Measurements from ENCODE around the gene RNF115.

RNF115 gene

GRCh38 chr1:145707183-145707867 is 116.6 kb downstream of the RNF115 start, which contains the start of gene PDZK1:
TSS of gene PDZK1 (minus strand) at chr1:145707368. CDS start at chr1:145688021, 19,347 bp downstream.
- no peaks in the 10 kb centered on the region for H3K9me3 ChIP-seq (ENCODE audit: control insufficient read depth, low read length)
- H3K27ac ChIP-seq (ENCODE audit: insufficient read depth, low read length, poor library complexity, severe bottlenecking), result no peak within 1 kb of the TSS

GRCh38 chr1:145706086-145706664 is 117.7 kb downstream of the RNF115 start:
- Histone ChIP-seq H3K27me3 (replicated peaks; ENCODE audit: control insufficient read depth, insufficient read depth, low read length, poor library complexity, severe bottlenecking) (no peaks in the 10 kb centered on the region), H3K4me1 (ENCODE audit: control insufficient read depth, insufficient read depth, low read length, poor library complexity, severe bottlenecking) (no peaks in the 10 kb centered on the region), H3K27ac (ENCODE audit: insufficient read depth, low read length, poor library complexity, severe bottlenecking) (no peak overlapping the region), H3K4me3 (ENCODE audit: insufficient read depth, low read depth, low read length, poor library complexity, severe bottlenecking) (no peak overlapping the region), H3K36me3 (ENCODE audit: control insufficient read depth, insufficient read depth, low read length) (no peaks in the 10 kb centered on the region), H3K9me3 (ENCODE audit: control insufficient read depth, low read length) (no peaks in the 10 kb centered on the region)
- DNase-seq, result no peak

More at GRCh38 chr1:145707183-145707867, 116.6 kb downstream of the RNF115 start, which contains the start of gene PDZK1:
- no peaks in the 10 kb centered on the region for H3K36me3 ChIP-seq (ENCODE audit: control insufficient read depth, insufficient read depth, low read length)
- no peak within 1 kb of the TSS for H3K4me3 ChIP-seq (ENCODE audit: insufficient read depth, low read depth, low read length, poor library complexity, severe bottlenecking)
- no peaks in the 10 kb centered on the region for H3K4me1 ChIP-seq (ENCODE audit: control insufficient read depth, insufficient read depth, low read length, poor library complexity, severe bottlenecking)
- DNase-seq, result no peak
- no peaks in the 10 kb centered on the region for H3K27me3 ChIP-seq (replicated peaks; ENCODE audit: control insufficient read depth, insufficient read depth, low read length, poor library complexity, severe bottlenecking)

GRCh38 chr1:145705622-145706021 is 118.3 kb downstream of the RNF115 start:
- H3K27me3 ChIP-seq (replicated peaks; ENCODE audit: control insufficient read depth, insufficient read depth, low read length, poor library complexity, severe bottlenecking), result no peaks in the 10 kb centered on the region
- no peak for DNase-seq
- no peaks in the 10 kb centered on the region for H3K9me3 ChIP-seq (ENCODE audit: control insufficient read depth, low read length)
- no peaks in the 10 kb centered on the region for H3K4me1 ChIP-seq (ENCODE audit: control insufficient read depth, insufficient read depth, low read length, poor library complexity, severe bottlenecking)
- H3K36me3 ChIP-seq (ENCODE audit: control insufficient read depth, insufficient read depth, low read length), result no peaks in the 10 kb centered on the region
- H3K4me3 ChIP-seq (ENCODE audit: insufficient read depth, low read depth, low read length, poor library complexity, severe bottlenecking), result no peak overlapping the region
- no peak overlapping the region for H3K27ac ChIP-seq (ENCODE audit: insufficient read depth, low read length, poor library complexity, severe bottlenecking)

GRCh38 chr1:145702826-145703225 is 121.1 kb downstream of the RNF115 start:
- H3K4me3 ChIP-seq (ENCODE audit: insufficient read depth, low read depth, low read length, poor library complexity, severe bottlenecking), result no peak overlapping the region
- H3K4me1 ChIP-seq (ENCODE audit: control insufficient read depth, insufficient read depth, low read length, poor library complexity, severe bottlenecking), result no peaks in the 10 kb centered on the region
- no peak for DNase-seq
- H3K27me3 ChIP-seq (replicated peaks; ENCODE audit: control insufficient read depth, insufficient read depth, low read length, poor library complexity, severe bottlenecking), result no peaks in the 10 kb centered on the region
- H3K9me3 ChIP-seq (ENCODE audit: control insufficient read depth, low read length), result no peaks in the 10 kb centered on the region
- H3K36me3 ChIP-seq (ENCODE audit: control insufficient read depth, insufficient read depth, low read length), result no peaks in the 10 kb centered on the region
- no peak overlapping the region for H3K27ac ChIP-seq (ENCODE audit: insufficient read depth, low read length, poor library complexity, severe bottlenecking)

- Histone ChIP-seq H3K4me3 (ENCODE audit: insufficient read depth, low read depth, low read length, poor library complexity, severe bottlenecking) (no peak overlapping the region), H3K4me1 (ENCODE audit: control insufficient read depth, insufficient read depth, low read length, poor library complexity, severe bottlenecking) (no peaks in the 10 kb centered on the region), H3K36me3 (ENCODE audit: control insufficient read depth, insufficient read depth, low read length) (no peaks in the 10 kb centered on the region), H3K9me3 (ENCODE audit: control insufficient read depth, low read length) (no peaks in the 10 kb centered on the region), H3K27ac (ENCODE audit: insufficient read depth, low read length, poor library complexity, severe bottlenecking) (no peak overlapping the region), H3K27me3 (replicated peaks; ENCODE audit: control insufficient read depth, insufficient read depth, low read length, poor library complexity, severe bottlenecking) (no peaks in the 10 kb centered on the region)
- DNase-seq, result no peak
These were observed 121.8 kb downstream of the RNF115 start for GRCh38 chr1:145702052-145702451.

- Histone ChIP-seq H3K4me1 (ENCODE audit: control insufficient read depth, insufficient read depth, low read length, poor library complexity, severe bottlenecking) (no peaks in the 10 kb centered on the region), H3K27ac (ENCODE audit: insufficient read depth, low read length, poor library complexity, severe bottlenecking) (no peak overlapping the region), H3K27me3 (replicated peaks; ENCODE audit: control insufficient read depth, insufficient read depth, low read length, poor library complexity, severe bottlenecking) (no peaks in the 10 kb centered on the region), H3K36me3 (ENCODE audit: control insufficient read depth, insufficient read depth, low read length) (no peaks in the 10 kb centered on the region), H3K9me3 (ENCODE audit: control insufficient read depth, low read length) (no peaks in the 10 kb centered on the region), H3K4me3 (ENCODE audit: insufficient read depth, low read depth, low read length, poor library complexity, severe bottlenecking) (no peak overlapping the region)
- no peak for DNase-seq
These were observed 122.5 kb downstream of the RNF115 start for GRCh38 chr1:145701306-145701862.

GRCh38 chr1:145696630-145696960 is 127.3 kb downstream of the RNF115 start:
- no peak overlapping the region for H3K27ac ChIP-seq (ENCODE audit: insufficient read depth, low read length, poor library complexity, severe bottlenecking)
- H3K4me3 ChIP-seq (ENCODE audit: insufficient read depth, low read depth, low read length, poor library complexity, severe bottlenecking), result no peak overlapping the region
- no peaks in the 10 kb centered on the region for H3K9me3 ChIP-seq (ENCODE audit: control insufficient read depth, low read length)
- no peaks in the 10 kb centered on the region for H3K36me3 ChIP-seq (ENCODE audit: control insufficient read depth, insufficient read depth, low read length)
- no peak for DNase-seq
- H3K27me3 ChIP-seq (replicated peaks; ENCODE audit: control insufficient read depth, insufficient read depth, low read length, poor library complexity, severe bottlenecking), result no peaks in the 10 kb centered on the region
- H3K4me1 ChIP-seq (ENCODE audit: control insufficient read depth, insufficient read depth, low read length, poor library complexity, severe bottlenecking), result no peaks in the 10 kb centered on the region

- Histone ChIP-seq H3K27ac (ENCODE audit: insufficient read depth, low read length, poor library complexity, severe bottlenecking) (no peak overlapping the region), H3K4me1 (ENCODE audit: control insufficient read depth, insufficient read depth, low read length, poor library complexity, severe bottlenecking) (peaks cover under 1% of the 10 kb centered on the region), H3K4me3 (ENCODE audit: insufficient read depth, low read depth, low read length, poor library complexity, severe bottlenecking) (no peak overlapping the region), H3K9me3 (ENCODE audit: control insufficient read depth, low read length) (no peaks in the 10 kb centered on the region), H3K27me3 (replicated peaks; ENCODE audit: control insufficient read depth, insufficient read depth, low read length, poor library complexity, severe bottlenecking) (no peaks in the 10 kb centered on the region), H3K36me3 (ENCODE audit: control insufficient read depth, insufficient read depth, low read length) (no peaks in the 10 kb centered on the region)
- no peak for DNase-seq
These were observed 127.9 kb downstream of the RNF115 start for GRCh38 chr1:145695821-145696629.

GRCh38 chr1:145692785-145693443 is 131.0 kb downstream of the RNF115 start:
- Histone ChIP-seq H3K27ac (ENCODE audit: insufficient read depth, low read length, poor library complexity, severe bottlenecking) (no peak overlapping the region), H3K27me3 (replicated peaks; ENCODE audit: control insufficient read depth, insufficient read depth, low read length, poor library complexity, severe bottlenecking) (no peaks in the 10 kb centered on the region), H3K4me3 (ENCODE audit: insufficient read depth, low read depth, low read length, poor library complexity, severe bottlenecking) (no peak overlapping the region), H3K36me3 (ENCODE audit: control insufficient read depth, insufficient read depth, low read length) (no peaks in the 10 kb centered on the region), H3K9me3 (ENCODE audit: control insufficient read depth, low read length) (no peaks in the 10 kb centered on the region), H3K4me1 (ENCODE audit: control insufficient read depth, insufficient read depth, low read length, poor library complexity, severe bottlenecking) (peaks cover 16% of the 10 kb centered on the region)
- no peak for DNase-seq
